Stimulated activated CD8-positive, alpha-beta memory T cell treated with anti-CD3 and anti-CD28 coated beads, Interleukin-15, amount 100 ng/mL, for 48 hours (primary cell): ENCODE measurements around the gene TJP1.
"Not testable (repeated sequence)": the region's sequence is repeated elsewhere in the genome, so short reads cannot be mapped to it uniquely, and the experiment has no call there.

Experiments used
- DNase-seq, 2 donors: peaks; one replicate each; pipeline ENCODE4 v3.0.0-alpha.2; 2020; ENCODE audit warnings: low read depth in 2 of 2

The TJP1 gene

DNA sequence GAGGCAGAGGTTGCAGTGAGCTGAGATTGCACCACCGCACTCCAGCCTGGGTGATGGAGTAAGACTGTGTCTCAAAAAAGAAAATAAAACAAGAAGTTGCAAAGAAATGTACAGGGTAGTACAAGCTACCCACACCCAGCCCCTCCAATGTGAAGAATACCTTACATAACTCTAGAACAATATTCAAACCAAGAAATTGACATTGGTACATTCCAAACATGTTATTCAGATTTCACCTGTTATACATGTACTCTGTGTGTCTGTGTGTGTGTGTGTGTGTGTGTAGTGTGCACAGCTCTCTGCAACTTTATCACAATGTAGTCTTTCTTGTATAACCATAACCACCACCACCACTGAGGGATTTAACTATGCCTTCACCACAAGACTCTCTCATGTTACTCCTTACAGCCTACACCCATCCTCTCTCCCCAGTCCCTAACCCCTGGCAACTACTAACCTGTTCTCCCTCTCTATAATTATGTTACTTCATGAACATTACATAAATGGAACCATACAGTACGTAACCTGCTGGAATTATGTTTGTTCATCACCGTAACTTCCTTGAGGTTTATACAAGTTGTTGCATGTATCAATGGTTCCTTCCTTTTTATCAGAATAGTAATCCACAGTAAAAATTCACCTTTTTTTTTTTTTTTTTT, 16.2 kb upstream of the TJP1 start:
- DNase-seq, result no peak

DNA sequence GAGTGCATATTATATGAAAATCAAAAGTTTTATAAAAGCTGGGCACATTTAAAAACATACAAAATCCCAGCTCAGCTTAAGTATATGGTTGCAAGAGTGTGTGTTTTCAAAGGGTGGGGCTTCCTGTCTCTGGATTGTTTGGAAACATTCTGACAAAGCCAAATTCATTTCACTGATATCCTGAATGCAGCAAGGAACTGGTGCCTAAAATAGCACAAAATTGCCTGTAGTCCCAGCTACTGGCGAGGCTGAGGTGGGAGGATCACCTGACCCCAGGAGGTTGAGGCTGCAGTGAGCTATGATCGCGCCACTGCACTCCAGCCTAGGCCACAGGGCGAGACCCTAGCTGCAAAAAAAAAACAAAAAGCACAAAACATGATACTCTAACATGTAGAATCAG, 13.0 kb upstream of the TJP1 start:
- no peak for DNase-seq

DNA sequence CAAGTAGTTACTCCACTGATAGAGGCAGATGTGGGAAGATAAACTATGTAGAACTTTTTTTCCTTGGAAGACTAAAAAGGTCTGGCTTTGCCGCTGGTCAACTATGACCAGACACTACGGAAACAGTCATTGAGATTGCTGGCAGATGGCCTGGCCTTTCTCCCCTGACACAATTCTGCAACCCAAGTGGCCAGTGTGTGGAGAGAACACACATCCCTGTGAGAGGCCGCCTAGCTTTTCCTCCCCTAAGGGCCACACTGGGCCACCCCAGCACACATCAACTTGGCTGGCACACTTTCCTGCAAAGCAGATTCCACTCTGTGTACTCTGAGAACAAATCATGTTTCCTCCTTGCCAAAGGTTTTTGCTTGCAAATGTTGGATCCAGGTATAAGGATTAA, 10.4 kb upstream of the TJP1 start:
- no peak for DNase-seq

DNA sequence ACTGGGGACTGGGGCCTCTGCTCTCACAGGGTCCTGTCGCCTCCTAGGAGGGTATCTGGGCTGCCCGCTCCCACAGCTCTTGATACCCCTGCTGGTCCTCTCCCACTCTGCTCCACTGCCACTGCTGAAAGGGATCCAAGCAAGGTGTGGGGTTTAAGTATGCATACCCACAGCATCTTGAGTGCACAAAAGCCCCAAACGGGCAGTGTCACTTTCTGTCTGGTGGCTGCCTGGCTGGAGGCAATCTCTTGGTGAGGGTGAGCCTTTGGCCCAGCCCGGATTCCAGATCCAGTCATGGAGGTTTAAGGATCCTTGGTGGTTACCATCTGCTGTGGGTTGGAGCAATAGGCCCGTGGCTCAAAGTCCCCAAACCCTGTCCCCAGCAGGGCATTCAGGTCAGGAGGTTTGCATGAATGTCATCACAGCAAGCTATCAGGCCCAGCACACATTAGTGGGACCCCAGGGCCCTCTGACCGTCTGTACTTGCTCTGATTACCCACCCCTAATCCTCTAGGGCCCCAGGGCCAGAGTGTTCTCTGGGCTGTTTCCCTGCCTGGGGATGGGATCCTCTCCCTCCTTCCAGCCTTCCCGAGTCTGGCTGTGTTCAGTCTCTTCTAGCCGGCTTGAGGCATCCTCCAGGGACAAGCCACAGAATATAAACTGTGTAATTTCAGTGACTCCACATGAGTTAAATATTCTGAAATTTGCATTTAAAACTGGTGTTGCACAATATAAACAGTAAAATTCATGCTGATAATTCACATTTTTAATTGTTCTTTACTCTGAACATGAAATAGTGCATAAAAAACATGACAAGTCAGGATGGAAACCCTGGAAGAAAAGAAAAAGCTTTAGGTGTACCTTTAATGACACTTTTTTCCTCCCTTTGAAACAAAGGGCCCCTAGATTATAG, 4.9 kb upstream of the TJP1 start:
- no peak for DNase-seq

DNA sequence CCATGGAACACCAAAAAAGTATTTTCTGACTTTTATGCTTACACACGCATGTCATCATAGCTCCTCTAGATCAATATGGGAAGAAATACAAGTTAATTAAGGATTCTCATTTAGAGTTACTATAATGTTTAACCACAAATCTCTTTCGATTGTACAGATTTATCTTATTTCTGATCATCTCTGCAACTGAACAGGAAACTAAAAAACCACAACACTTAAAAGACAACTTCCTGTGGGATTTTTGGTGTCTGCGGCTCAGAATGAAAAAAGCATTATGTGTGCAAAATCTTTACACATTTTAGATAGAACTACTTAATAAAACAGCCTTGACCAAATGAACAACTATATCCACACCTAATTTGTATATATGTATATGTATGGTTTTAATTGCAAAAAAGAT, 3.0 kb upstream of the TJP1 start:
- no peak for DNase-seq

DNA sequence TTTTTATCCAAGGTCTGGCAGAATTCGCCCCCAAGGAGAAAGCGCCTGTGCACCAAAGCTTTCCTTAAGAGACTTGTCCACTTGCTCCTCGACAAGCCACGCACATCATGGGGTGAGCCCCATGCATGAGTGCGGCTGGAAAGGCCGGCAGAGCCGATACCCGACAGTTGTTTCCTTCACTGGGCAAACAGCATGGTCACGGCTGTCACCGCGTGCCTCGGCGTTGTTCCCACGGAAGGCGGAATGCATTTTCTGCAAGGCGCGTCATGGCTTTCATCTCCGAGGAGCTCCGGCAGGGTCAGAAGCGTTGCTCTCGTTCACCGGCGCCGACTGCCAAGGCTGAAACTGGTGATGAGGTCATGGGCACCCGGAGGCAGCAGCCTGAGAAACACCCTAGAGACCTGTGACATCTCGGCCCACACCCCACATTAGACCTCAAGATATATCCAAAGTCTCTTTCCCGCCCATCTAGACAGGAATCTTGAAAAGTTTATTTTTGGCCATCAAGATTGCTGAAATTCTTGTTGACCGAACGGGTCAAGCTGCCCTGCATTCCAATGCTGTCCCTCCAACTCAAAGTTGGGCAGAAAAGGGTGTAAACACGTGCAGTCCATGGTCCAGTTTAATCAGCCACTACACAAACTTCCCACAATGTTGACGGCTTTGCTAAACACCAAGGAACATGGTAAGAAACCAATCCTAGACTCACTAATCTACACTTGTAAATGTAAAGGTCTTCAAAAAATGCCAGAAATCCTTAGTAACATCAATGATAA, 604 bp upstream of the TJP1 start:
- DNase-seq, result no peak

DNA sequence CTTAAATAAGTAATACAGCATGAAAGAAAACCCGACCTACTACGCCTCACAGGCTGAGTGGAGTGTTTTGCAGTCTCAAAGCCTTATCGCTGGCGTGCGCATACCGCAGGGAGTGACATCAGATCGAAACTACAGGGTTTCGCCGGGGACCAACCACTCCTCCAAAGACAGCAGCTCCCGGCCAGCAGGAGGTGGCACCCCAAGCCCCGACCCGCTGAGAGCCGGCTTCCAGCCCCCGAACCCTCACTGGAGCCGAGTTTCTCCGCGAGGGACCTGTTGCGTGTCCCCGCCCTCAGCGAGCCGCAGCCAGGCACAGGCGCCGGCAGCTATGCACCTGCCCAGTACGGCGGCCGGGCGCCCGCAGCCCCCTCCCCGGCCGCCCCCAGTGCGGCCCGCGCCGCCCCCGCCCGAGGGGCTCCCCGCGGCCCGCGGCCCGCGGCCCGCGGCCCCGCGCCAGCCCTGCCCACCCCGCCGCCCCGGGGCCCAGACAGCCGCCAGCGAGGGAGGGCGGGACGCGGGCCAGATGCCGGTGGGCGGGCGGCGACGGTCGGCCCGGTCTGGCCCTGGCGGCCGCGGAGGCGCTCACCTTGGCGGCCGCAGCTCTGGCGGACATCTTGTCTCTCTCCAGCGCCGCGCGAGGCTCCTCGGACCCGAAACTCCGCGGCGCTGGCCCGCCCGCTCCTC, 710 bp downstream of the TJP1 start:
- DNase-seq, result peak; percentile 21 to 36

DNA sequence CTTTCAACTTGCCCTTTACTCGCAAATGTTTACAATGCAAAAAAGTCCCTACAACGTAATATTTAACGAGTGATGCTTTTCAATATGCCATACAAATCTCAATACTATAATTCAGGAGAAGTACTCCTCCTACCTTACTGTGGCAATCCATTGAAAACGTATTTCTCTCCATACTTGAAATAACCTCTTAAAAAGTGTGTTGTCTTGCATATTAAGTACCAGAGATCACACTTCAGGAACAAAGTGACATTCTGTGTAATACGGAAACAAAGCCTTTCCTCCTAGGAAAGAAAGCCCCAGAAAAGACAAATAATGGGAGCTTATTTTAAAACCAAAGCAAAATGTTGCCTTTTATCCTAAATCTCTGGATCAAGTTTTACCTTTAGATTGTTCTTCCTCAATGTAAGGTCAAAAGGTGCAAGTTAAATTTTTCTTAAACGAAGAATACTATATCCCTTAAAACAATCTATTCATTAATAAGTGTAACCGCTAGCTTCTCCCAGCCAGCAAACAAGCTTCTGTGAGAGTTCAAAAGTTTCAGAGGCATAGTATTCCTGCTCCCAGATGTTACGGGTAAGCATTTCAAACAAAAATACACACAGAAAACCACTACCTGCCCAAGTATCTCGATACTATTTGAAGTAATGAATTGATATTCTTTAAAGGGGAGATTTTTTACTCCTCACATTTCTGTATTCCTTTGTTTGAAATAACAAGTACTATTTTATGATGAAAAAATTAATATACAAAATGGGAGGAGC, 1.7 kb downstream of the TJP1 start:
- no peak for DNase-seq

DNA sequence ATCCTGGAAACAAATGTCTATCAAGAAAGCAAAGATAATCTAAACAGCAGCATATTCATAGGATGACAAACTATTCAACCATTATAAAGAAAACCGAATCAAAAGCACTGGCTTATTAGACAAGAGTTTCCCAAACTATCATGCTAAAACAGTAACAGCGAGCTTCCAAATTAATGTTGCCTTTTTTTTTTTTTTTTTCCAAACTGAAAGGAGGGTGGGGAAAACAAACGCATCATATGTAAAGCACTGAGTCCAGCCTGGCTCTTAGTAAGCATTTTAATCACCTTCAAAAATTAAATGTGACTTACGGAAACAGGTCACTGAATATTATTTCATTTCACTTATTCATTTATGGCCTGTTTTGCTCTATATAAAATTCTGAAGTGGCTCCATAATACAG, 2.3 kb downstream of the TJP1 start:
- no peak for DNase-seq

DNA sequence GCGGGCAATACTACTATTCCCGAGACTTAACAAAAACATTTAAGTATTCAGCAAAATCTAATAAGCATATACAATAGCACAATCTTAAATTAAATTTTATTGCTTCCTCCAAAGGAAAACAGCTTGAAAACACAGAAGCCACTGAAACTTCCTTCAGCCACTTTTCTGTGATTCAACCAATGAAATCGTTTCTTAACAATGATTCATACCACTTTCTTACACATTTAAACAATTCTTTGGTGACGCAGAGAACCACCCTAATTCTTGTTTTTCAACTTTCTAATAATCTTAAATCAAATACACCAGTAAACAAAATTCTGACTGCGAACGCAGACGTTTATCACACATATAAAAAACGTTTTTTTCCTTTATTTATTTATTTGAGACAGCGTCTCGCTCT, 4.1 kb downstream of the TJP1 start:
- no peak for DNase-seq

DNA sequence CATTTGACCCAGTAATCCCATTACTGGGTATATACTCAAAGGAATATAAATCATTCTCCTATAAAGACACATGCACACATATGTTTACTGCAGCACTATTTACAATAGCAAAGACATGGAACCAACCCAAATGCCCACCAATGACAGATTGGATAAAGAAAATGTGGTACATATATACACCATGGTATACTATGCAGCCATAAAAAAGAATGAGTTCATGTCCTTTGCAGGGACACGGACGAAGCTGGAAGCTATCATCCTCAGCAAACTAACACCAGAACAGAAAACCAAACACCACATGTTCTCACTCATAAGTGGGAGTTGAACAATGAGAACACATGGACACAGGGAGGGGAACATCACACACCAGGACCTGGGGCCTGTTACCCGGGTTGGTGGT, 4.8 kb downstream of the TJP1 start:
- DNase-seq, result not testable (repeated sequence)

DNA sequence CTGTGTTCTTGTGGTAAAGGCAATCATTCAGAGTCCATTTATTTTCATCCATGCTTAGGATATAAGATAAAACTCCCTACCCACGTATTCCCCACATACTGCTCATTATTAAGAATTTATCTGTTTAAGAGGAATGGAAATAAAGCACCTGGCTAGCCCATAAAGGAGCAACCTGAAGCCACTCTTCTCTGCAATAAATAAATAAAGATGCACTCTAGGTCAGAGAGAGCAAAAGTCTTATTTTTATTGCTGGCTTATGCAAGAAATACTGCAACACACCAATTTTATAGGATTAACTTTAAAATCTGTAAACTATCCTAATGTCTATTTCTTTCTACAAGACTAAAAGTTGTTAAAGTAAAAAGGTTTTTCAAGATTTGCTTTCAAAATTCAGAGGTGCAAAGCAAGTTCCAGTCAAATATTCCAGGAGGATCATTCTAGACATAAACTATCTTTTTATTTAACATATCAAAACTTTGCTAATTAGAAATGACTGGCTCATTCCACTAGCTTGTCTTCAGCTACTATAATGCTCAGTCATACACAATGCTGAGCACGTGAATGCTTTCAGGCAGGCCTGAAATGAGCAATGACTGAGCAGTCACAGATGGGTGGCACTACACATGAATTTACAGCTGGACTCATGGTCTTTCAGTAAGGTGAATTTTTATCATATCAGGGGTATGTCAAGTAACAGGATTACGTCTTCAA, 7.1 kb downstream of the TJP1 start:
- no peak for DNase-seq

DNA sequence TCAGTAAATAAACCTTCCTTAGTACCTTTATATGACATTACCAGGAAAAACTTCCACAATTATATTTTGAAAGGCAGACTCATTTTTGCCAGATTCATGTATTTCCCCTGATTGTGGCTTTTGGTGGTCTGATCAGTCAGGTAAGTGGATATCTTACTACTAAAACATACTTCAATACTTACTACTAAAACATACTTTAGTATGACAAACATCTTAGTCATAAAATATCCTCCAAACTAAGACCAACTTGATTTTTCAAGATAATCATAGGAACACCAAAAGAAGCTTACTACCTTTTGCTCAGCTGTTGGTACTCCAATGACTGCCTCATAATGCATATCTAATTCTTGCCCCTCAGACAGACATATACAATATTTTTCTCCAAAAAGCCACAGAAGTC, 9.3 kb downstream of the TJP1 start:
- DNase-seq, result no peak

DNA sequence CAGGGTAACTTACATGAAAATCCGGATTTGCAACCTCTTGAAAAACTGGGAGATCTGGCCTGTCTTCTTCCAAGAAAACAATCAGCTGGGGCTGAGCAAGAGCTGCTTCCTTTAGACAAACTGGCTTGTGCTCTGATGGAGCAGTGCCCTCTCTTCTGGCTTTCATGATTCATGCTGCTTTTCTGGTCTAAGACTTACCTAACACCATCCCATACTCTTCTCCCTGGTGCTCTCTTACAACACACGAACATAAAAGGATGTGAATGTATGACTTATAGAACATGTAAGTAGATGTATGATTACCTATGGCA, 9.9 kb downstream of the TJP1 start:
- no peak for DNase-seq

DNA sequence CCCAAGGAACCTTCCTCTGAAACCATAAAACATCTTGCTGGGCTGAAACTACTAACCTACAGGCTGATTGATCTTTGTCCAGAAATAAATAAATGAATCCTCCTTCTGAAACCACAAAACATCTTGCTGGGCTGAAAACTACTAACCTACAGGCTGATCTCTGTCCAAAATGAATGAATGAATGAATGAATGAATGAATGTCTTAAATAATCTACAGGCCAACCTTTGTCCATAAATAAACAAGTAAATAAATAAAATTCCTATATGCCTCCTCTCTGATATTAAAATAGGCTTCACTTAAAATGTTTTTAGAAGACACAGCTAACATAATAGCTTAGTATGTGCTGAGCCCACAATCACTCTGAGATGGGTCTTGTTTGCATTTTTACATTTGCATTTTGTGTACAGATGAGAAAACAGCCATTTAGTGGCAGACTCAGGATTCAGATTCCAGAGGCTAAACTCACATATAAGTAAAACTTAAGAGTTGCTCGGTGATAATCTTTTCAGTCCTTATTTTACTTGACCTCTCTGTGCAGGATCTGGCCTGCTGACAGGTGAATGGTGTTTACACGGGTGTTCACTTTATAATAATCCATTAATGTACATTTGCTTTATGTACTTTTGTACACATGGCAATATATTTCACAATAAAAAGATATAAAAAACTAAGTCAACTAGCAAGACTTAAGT, 10.4 kb downstream of the TJP1 start:
- no peak for DNase-seq

DNA sequence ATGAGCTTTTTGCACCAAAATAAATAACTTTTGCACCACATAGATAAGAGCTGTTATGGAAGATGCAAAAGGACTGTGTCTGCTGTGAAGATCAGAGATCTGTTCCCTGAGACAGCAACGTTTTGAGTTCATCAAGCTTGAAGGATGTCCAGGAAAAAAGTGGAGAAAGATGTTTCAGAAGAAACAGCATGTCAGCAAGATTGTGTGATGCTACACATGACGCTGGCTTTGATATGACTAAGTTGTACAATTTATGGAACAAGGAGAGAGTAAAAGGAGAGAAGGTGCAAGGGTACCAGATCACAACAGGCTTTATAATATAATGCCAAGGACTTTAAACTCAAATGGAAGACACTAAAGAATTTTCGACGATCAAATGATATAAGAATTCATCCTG, 16.6 kb downstream of the TJP1 start:
- no peak for DNase-seq

DNA sequence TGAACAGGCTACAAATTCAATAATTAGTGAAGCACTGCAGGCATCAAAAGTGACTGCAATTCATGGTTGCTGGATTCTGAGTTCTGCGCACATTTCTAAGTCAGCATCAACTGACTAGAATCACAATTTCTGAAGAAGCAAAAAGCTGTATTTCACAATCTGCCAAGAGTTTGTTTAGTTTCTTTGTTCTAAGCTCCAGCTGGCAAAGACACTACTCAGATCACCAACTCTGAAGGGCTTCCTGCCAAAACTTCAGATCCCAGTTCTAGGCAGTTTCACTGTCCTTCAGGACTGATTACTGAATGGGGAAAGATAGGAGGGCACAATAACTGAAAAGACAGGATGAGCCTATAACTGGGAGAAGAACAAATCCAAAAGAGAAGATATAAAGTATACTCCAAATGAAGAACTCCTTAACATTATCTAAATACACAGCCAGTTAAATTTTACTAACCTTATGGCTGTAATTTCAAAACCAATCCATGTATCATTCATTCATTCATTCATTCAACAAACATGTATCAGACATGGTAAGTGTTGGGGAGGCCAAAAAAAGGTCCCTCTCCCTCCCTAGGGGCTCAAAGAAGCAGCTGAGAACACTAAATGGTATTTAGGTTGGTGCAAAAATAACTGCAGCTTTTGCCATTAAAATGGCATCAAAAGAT, 17.1 kb downstream of the TJP1 start:
- DNase-seq, result no peak

DNA sequence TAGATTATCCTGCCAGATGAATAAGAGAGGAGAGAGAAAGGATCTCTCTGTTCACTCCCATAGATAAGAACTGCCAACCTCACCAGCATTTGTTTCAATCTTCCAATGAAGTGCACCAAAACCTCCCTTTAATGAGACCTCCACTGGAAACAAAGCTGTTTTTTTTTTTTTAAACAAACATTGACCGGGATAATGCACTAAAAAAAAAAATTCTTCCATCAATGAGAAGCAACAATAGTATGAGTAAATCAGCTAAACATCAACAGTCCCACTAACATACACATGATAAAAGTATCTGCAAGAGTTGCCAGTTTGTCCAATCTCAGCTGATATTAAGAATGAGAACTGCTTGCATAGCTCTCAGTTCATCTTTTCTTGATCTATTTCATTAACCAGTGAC, 19.9 kb downstream of the TJP1 start:
- DNase-seq, result no peak

DNA sequence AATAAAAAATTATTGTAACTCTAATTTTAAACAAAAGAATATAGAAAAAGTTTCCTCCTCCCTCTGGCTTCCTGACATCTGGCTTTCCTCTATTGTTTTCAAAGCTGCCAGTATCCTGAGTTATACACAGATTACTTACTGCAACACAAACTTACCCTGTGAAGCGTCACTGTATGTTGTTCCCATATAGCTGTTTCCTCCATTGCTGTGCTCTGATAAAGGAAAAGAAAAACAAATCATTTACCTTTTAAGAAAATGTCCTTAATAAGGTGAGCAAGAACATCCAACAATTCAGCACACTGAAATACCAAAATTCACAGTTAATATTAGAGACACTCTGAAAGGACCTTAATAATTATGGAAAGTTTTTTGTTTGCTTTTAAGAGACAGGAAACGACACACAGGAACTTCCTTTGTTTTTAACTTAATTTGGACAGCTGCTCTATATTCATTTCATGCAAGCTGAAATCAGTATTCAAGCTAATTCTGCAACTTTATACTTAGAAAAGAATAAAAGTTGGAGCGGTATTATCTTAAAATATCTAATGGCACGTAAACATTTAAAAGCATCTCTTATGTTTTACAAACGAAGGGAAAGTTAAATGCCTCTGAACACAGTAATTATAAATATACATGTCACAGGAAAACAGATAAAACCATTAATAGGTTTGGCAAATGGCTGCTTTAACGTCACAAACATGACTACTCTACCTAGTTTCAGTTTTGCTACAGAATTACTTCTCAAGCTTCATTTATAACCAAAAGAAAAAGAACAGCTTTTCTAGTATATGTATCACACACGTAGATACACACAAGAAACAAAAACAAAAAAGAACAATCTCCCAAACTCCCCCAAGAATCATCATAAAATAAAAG, 21.5 kb downstream of the TJP1 start:
- DNase-seq, result no peak
